Stimulated activated CD8-positive, alpha-beta memory T cell treated with anti-CD3 and anti-CD28 coated beads, Interleukin-12 subunit alpha, Interleukin-12 subunit beta, amount 100 ng/mL, for 24 hours (primary cell): Measurements from ENCODE around the gene LSP1.

Experiments used
- DNase-seq: peaks from one replicate; pipeline ENCODE4 v3.0.0-alpha.2; 2020; ENCODE audit errors: extremely low read depth

Gene LSP1

DNA sequence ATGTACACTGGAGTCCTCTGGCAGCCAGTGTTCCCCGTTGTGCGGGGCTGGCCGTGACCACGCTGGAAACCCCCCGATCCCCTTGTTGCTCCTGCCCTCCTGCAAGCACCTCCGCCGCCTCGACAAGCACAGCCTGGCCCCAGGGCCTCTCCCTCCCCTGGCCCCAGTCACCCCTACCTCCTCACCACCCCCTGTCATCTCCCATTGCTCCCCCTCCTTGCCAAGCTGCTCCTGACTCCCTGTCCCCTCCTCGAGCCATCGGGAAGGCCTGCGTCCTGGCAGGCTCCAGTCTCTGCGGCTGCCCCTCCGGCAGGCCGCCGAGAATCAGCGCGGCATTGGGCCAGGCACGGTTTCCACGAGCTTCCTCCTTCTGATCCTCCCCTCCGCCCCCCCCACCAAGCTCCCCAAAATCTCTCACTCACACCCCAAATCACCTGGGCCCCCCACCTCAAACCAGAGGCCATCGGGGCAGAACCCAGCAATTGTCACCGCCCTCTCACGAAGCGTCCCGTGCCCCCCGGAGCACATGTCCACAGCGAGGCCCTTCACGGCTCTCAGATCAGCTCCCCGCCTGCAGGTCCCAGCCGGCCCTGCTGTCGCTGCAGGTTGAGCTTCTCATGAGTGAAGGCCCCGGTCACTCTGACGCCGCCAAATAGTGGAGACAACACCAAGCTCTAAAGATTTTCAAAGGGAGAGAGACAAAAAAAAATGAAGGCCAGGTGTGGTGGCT, 5.7 kb upstream of the LSP1 start:
- no peak for DNase-seq

DNA sequence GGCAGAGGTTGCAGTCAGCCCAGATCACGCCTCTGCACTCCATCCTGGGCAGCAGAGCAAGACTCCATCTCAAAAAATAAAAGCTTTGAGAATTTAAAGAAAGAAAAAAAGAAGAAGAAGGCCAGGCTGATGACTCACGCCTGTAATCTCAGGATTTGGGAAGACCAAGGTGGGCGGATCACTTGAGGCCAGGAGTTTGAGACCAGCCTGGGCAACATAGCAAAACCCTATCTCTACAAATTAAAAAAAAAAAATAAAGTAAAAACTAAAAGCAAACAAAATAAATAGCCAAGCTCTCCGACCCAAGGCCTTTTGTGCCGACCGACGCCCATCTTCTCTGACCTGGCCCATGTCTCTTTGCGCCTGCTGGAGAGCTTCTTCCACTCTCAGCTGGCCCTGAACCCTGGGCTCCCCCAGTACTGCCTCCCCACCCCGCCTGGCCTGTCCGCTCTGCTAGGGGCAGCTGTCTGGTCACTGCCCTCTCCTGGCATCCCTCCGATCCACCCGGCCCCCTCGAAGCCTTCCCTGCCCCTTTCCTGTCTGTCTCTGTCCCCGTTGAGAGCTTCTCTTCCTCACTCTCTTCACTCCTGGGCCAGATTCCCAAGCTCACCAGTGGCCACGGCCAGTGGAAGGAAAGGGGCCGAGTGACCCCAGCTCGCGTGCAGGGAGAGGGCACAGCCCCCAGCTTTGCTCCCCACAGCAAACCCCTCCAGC, 4.8 kb upstream of the LSP1 start:
- no peak for DNase-seq

DNA sequence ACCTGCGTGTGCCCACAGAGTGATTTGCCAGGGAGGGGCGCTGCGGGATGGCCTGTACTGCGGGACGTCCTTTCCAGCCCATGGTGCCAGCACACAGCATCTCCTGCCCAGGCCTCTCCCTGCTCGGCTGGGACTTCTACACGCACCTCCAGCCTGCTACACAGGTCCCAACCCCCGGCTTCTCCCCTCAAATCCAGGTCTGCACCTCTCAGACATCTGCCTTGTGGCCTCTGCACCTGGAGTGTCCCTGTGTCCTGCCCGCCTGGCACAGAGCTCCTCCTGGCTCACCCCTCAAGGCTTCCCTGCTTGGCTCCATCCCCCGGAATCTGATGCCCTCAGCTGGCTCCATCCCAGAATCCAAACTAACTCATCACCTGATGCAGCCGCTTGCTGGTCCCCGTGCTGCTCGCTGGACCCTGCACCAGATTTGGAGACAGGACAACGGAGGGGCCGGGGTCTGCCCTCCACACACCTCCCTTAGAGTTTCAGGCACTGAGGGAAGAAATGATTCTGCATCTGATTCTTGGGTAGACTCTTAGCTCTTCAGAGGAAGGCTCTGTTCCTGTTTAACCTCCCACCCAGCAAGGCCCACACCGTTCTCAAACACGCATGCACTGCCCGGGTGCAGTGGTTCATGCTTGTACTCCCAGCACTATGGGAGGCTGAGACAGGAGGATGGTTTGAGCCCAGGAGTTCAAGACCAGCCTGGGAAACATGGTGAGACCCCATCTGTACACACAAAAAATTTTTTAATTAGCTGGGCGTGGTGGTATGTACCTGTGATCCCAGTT, 4.0 kb upstream of the LSP1 start:
- DNase-seq = no peak

DNA sequence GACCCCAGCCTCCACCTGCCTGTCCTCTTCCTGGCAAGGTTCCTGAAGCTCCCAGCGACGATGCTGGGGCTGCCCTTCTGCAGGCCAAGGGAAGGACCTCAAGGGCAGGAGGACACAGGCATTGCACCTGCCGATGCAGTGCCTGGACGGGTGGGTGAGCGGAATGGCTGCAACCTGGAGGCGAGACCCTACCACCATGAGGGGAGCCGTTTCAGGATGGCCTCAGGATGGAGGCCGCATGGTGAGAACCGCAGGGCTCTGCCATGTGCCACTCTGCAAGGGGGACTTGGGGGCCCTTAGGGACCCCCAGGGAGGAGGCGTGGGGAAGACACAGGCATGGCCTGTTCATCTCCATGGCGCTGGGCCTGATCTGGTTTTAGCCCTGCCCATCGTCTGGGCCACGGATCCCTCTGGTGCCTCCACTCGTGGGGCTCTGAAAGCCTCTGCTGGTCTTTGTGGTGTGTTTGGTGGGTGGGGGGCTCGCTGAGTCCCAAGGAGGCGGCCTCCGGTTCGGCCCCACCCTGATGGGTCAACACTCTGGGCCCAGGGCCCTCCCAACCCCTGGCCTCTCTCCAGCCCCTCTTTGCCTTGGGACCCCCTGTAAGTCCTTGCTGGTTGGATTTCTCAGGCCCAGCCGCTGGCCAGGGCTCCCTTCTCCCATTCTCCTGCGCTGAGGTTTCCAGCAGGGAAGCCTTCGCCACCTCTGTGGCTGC, 1.3 kb upstream of the LSP1 start:
- DNase-seq = no peak

DNA sequence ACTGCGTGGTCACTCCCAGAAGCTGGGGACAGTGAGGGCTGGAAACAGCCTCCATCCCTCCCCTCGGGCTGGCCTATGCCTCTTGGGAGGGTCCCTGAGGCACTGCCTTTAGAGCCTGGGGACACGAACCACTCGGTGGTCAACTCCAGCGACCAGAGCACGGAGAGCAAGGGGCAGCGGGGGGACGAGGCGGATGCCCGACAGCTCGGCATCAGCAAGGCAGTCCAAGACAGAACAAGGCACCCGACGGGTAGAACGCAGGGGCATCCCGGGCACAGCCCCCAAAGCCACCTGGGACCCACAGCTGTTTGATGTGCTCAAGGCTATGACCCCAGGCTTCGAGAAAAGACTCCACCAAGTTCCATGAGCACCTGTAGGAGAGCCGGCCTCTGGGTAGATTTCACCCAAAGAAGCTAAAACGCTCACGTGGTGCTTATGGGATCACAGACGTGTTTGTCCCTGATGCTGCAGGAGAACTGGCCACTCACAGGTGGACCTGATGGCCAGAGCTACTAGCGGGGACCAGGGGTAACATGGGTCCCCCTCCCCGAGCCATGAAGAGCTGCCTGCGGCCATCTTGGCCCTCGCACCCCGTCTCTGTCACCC, 510 bp upstream of the LSP1 start:
- DNase-seq = no peak

DNA sequence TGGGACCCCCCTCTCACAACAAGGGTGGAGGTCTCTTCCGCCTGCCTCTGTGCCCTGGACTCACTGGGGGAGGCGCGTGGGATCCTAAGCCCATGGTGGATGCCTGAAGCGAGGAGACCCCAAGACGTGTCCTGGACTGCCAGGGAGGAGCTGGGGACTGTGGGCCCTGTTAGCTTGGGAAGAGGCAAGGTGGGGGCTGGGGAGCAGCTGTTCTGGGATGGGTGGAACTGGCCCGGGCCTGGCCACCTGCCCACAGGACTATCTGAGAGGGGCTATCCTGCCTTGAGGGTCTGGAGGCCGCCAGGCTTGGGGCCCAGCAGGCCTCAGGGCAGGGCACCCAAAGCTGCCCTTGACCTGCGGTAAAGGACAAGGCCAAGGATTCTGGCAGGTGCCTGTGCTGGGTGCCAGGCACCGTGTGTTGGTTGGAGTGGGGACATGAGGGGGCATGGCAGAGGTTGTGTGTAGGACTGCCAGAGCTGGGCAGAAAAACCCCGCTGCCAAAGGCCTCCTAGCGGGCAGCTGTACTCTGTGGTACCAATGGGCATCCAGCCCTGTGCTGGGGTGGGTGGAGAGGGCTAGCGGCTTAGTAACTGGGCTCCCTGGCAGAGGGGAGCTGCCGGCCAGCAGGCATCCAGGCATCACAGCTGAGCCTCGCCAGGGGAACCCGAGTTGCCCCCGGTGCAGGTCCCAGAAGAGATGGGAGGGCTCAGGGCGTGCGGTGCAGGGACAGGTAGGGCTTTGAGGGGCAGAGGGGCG, 670 bp downstream of the LSP1 start:
- no peak for DNase-seq

DNA sequence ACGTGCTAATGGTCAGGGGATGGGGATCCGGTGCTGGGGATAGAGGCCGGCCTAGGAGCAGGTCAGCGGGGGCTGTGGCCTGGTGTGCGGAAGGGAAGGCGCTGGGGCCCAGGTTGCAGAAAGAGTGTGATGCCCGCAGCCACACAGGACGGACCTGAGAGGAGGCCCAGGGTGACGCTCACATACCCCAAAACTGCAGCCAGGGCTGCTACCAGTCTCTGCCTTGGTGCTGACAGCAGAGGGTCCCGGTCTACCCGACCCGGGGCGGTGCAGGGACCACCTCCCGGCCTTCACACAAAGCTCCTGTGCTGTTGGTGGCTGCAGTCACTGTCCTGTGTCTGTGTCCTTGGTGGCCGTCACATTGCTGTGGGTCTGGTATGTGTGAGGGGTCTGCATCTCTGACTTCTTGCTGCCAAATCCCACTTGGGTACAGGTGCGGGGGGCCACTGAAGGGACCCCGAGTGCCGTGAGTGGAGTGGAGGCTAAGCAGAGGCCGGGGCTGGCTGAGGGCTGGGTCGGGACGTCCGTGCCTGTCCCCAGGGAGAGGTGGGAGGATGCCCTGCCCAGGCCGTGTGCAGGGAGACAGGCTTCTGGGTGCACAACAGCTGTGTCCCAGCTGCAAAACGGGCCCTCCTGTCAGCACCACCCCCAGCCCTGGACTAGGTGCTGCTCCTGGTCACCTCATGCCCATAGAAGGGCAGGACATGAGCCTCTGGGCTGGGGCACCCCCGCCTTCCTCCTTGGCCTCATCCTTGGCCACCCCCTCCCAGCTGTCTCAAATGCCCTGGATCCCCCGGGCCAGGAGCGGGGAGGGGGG, 1.5 kb downstream of the LSP1 start:
- no peak for DNase-seq

DNA sequence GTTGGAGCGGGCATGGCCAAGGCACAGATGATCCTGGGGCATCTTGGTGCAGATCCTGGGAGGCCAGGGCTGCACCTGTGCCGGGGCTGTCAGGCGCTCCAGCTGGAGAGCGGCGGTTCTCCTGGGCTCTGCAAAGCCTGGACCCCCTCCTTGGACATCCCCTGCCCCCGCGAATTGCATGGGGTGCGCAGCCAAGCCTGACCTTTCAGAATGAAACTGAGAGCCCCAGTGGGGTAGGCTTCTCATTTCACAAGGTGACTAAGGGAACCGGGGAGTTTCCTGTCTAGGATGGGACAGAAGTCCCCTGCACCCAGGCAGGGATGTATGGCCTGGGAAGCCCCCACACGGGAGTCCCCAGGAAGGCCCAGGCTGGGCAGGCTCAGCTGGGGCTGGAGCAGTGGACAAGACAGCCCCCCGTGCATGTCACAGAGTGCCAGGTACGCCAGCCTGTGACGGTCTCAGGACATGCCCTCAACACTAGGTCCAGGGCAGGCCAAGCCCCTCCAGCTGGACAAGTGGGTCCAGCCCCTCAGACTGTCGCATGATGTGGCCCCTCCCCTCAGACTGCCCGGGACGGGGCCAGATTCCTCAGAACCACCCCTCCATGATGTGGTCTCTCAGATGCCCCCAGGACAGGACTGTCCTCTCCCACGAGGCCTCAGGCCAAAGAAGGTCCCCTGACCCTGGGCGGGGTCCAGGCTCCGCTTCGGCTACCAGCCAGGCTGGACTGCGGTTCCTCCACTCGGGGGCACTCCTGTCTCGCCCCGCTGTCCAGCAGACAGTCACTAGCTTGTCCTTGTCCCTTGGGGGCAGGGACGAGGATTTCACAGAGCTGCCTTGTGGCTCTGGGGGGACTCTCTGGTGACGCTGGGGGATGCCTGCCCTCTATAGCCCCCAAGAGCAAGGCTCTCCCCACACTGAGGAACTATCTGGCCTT, 2.3 kb downstream of the LSP1 start:
- no peak for DNase-seq

DNA sequence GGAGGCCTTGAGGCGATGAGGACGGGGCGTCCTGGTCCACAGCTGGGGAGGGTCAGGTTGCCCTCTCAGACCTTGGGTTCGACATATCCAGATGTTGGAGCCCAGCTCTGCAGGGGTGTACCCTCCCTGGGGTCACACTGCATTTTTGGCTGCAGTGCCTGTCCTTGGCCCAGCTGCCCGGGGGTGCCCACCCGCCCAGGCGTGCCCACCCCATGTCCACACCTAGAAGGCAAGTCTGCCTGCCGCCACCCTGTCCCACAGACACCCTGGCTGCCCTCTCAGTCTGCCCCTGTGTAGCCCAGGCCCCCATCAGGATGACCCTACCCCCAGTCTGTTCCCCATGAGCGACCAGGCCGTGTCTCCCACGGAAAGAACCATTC, 3.0 kb downstream of the LSP1 start:
- DNase-seq = no peak

DNA sequence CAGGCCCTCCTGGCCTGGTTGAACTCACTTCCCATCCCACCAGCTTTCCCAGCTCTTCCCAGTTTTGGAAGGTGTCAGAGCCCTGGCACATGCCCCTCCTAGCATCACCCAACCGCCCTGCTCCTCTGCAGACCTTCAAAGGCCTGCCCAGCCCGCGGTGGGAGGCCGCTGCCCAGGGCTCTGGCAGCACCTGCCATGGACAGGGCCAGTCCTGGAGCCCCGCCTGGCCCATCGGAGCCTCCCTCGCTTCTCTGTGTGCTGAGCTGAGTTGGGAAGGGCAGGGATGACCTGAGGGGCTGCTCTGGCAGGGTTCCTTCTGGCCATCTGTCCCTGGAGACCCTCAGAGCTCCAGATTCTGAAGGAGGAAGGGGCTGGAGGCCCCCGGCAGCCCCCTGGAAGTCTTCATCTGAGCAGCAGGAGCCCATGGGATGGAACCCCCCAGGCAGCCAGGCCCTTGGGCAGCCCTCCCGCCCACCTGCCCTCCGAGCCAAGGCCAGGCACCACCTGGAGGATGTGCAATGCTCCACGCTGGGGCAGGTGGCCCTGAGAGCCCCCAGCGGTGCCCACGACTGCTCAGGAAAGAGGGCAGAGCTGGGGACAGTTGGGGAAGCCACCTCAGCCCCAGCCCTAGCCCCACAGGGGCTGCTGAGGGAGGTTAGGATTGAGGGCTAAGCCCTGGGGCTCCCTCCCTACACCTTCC, 3.6 kb downstream of the LSP1 start:
- DNase-seq = no peak

DNA sequence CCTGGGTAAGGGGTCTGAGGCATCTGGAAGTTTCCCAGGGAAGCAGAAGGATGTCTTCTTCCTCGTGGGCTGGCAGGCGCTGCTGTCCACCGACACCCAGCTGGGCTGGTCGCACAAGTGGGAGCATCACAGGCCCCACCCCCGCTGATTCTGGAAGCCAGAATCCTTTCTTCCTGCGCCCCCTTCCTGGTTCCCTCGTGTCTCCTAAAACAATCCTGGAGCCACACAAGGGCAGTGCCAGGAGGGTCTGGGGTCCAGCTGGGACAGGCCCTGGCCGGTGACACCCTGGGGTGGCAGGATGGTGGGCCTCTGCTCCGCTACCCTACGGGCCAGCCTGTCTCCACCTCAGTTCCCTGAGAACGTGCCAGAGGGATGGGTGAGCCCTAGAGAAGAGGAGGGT, 4.2 kb downstream of the LSP1 start:
- no peak for DNase-seq

DNA sequence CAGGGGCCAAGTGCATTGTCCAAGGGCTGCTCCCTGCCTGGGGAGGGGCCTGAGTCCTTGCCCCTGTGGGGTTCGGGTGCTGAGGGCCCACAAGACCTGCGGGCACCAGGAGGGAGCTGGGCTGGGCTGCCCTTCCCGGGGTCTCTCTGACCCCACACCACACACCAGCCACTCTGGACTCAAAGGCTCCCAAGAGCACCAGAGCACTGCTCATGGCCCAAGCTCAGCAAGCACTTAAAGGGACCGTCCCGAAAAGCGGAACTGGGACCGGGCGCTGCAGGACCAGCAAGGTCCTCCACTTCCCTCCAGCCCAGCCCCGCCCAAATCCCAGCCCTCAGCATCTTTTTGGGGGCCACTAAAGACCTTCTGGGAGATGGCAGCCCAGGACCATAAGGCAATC, 5.3 kb downstream of the LSP1 start:
- DNase-seq = no peak

DNA sequence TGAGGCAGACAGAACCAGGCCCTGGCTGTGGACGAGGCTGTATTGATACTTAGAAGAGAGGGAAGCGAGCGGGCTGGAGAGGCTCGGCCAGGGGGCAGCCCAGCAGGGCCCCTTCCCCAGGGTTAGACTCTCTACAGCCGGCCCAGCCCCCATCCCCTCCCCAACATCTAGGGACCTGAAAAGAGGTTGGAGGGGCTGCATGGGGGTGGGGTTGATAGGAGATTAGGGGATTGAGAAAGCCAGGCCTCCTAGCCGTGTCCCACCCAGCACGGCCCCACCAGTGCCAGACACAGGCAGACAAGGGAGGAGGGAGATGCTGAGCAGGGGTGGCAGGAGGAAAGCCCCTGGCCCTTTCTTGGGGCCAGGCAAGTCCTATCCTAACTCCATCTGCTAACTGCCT, 5.7 kb downstream of the LSP1 start:
- DNase-seq = no peak

DNA sequence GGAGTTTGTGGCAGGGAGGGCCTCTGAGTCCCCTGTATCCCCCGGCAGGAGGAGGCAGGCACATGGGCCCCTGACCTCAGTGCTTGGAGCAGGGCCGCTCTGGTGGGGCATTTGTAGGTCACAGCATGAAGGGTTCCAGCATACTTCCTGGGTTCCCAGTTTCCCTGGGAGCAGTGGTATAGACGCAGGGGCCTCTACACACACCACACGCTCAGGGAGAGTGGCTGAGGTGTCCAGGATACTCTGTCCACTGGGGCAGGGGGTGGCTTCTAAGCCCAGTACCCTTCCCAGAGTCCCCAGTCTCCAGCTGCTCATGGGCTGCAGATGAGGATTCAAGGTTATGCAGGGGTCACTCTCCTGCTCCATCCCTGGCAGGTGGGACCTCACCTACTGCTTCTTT, 6.1 kb downstream of the LSP1 start:
- DNase-seq = no peak

DNA sequence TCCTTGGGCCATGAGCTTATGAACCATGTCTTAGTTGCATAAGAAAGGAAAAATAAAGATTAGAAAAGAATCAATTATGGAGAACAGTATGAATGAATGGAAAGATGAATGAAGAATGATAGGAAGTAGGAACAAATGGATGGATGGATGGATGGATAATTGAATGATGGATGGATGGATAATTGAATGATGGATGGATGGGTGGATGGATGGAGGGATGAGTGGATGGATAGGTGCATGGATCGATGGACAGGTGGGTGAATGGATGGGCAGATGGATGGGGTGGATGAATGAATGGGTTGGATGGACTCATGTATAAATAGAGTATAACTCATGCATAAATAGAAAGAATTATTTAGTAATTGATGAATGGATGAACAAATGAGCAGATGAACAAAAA, 7.2 kb downstream of the LSP1 start:
- no peak for DNase-seq

DNA sequence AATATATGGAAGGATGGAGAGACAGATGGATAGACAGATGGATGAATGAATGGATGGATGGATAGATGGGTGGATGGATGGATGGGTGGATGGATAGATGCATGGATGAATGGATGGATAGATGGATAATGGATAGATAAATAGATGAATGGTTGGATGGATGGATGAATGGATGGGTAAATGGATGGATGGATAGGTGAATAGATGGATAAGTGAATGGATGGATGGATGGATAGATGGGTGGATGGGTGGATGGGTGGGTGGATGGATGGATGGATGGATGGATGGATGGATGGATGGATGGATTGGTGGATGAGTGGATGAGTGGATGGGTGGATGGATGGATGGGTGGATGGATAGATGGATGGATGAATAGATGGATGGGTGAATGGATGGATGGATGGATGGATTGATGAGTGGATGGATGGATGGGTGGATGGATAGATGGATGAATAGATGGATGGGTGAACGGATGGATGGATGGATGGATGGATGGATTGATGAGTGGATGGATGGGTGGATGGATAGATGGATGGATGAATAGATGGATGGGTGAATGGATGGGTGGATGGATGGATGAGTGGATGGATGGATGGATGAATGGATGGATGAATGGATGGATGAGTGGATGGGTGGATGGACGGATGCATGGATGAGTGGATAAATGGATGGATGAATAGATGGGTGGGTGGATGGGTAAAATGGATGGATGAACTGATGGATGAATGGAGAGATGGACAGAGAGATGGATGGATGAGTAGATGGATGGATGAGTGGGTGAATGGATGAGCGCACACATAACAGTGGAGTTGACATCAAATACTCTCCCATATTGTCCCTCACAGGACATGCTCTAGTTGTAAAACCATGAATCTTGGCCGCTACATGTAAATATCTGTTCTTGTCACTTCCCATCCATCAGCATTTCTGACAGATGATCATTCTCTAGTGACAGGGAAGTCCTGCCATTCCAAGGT, 8.8 kb downstream of the LSP1 start:
- DNase-seq = no peak
